ENCODE measurements around the gene MAP4K5. TPM values are rescaled to one million over a fixed set of nuclear protein-coding genes. Genes with fewer than 3 reads are reported as not detected.

MAP4K5 gene
- total and polyA plus RNA-seq, 2 of the 13 experiments (the other 11 are each of a cell fraction or from before 2014, with no cell fraction given): 12.7 to 23.9 TPM

DNA sequence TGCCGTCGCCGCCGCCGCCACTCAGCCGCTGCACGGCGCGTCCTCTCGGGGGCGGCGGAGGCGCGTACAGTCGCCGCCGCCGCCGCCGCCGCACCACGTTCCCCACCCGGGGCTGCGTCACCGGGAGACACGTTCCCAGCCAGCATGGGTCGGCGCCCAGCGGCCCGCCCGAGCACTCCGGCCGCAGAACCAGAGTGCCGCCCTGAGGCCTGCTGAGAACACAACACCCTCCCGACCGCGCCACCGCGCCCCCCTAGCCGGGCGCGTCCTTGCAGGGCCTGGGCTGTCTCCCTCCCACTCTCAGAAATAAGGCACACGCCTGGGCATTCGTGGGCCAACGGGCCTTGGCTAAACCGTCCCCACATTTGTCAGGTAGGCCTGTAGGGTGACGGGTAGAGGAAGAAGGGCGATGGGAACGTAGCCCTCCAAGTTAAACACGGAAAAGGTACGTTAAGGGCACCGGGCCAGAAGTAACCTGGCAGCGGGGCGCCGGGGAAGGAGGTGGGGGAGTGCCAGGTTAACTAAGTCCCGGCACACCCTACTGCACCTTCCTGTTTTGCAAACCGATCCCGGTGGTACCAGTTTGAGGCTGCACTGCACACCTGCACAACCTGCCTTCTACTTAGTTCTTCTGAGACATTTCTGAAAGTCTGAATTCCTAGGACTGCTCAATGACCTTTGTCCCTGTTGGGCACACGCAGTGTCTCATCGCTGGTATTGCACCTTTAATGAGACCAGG, at the start of gene MAP4K5 (continued):
- TF ChIP-seq, protein P1, sequence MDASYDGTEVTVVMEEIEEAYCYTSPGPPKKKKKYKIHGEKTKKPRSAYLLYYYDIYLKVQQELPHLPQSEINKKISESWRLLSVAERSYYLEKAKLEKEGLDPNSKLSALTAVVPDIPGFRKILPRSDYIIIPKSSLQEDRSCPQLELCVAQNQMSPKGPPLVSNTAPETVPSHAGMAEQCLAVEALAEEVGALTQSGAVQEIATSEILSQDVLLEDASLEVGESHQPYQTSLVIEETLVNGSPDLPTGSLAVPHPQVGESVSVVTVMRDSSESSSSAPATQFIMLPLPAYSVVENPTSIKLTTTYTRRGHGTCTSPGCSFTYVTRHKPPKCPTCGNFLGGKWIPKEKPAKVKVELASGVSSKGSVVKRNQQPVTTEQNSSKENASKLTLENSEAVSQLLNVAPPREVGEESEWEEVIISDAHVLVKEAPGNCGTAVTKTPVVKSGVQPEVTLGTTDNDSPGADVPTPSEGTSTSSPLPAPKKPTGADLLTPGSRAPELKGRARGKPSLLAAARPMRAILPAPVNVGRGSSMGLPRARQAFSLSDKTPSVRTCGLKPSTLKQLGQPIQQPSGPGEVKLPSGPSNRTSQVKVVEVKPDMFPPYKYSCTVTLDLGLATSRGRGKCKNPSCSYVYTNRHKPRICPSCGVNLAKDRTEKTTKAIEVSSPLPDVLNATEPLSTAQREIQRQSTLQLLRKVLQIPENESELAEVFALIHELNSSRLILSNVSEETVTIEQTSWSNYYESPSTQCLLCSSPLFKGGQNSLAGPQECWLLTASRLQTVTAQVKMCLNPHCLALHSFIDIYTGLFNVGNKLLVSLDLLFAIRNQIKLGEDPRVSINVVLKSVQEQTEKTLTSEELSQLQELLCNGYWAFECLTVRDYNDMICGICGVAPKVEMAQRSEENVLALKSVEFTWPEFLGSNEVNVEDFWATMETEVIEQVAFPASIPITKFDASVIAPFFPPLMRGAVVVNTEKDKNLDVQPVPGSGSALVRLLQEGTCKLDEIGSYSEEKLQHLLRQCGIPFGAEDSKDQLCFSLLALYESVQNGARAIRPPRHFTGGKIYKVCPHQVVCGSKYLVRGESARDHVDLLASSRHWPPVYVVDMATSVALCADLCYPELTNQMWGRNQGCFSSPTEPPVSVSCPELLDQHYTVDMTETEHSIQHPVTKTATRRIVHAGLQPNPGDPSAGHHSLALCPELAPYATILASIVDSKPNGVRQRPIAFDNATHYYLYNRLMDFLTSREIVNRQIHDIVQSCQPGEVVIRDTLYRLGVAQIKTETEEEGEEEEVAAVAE (CRISPR knock-in tag; IDR thresholded peaks at IDR 0.05; ENCODE audit: borderline replicate concordance): 0 out of 2 replicates have a peak, but pooled peaks have one; percentile 54
- TF ChIP-seq ATRX (CRISPR knock-in tag; IDR thresholded peaks at IDR 0.05; ENCODE audit: borderline replicate concordance): no peak
- peak; percentile 71; the same call in 1 of the 2 replicates for TF ChIP-seq TARDBP (CRISPR knock-in tag; IDR thresholded peaks at IDR 0.05)
- peak; percentile 69; the same call in 1 of the 2 replicates for TF ChIP-seq SIN3A (IDR thresholded peaks at IDR 0.05; ENCODE audit: borderline replicate concordance, low read depth, low read length)
- TF ChIP-seq, protein P2, sequence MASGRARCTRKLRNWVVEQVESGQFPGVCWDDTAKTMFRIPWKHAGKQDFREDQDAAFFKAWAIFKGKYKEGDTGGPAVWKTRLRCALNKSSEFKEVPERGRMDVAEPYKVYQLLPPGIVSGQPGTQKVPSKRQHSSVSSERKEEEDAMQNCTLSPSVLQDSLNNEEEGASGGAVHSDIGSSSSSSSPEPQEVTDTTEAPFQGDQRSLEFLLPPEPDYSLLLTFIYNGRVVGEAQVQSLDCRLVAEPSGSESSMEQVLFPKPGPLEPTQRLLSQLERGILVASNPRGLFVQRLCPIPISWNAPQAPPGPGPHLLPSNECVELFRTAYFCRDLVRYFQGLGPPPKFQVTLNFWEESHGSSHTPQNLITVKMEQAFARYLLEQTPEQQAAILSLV (CRISPR knock-in tag; IDR thresholded peaks at IDR 0.05; ENCODE audit: borderline replicate concordance): peak; percentile 35; the same call in 1 of the 2 replicates
- peak; percentile 22; the same call in 1 of the 2 replicates for TF ChIP-seq SMC3 (IDR thresholded peaks at IDR 0.05; ENCODE audit: low read length)
- TF ChIP-seq ZSCAN12 (CRISPR knock-in tag; IDR thresholded peaks at IDR 0.05): no peak
- peak; percentile 50 for TF ChIP-seq MED1 (CRISPR knock-in tag; IDR thresholded peaks at IDR 0.05)
- TF ChIP-seq BCL6 (CRISPR knock-in tag; IDR thresholded peaks at IDR 0.05): peak; percentile 57
- TF ChIP-seq ZBTB3 (CRISPR knock-in tag; IDR thresholded peaks at IDR 0.05; ENCODE audit: borderline replicate concordance, low read depth): no peak
- peak; percentile 57; the same call in 1 of the 2 replicates for TF ChIP-seq ZNF430 (CRISPR knock-in tag; IDR thresholded peaks at IDR 0.05)
- peak; percentile 85; the same call in 1 of the 2 replicates for TF ChIP-seq ZBTB7B (CRISPR knock-in tag; IDR thresholded peaks at IDR 0.05)
- TF ChIP-seq, protein P3, sequence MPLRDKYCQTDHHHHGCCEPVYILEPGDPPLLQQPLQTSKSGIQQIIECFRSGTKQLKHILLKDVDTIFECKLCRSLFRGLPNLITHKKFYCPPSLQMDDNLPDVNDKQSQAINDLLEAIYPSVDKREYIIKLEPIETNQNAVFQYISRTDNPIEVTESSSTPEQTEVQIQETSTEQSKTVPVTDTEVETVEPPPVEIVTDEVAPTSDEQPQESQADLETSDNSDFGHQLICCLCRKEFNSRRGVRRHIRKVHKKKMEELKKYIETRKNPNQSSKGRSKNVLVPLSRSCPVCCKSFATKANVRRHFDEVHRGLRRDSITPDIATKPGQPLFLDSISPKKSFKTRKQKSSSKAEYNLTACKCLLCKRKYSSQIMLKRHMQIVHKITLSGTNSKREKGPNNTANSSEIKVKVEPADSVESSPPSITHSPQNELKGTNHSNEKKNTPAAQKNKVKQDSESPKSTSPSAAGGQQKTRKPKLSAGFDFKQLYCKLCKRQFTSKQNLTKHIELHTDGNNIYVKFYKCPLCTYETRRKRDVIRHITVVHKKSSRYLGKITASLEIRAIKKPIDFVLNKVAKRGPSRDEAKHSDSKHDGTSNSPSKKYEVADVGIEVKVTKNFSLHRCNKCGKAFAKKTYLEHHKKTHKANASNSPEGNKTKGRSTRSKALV (CRISPR knock-in tag; IDR thresholded peaks at IDR 0.05): no peak; the same call in 1 of the 2 replicates
- TF ChIP-seq ZNF225 (CRISPR knock-in tag; IDR thresholded peaks at IDR 0.05): 0 out of 2 replicates have a peak, but pooled peaks have one; percentile 49
- 0 out of 2 replicates have a peak, but pooled peaks have one; percentile 37 for TF ChIP-seq KLF12 (CRISPR knock-in tag; IDR thresholded peaks at IDR 0.05; ENCODE audit: borderline replicate concordance)
- TF ChIP-seq, protein P4, sequence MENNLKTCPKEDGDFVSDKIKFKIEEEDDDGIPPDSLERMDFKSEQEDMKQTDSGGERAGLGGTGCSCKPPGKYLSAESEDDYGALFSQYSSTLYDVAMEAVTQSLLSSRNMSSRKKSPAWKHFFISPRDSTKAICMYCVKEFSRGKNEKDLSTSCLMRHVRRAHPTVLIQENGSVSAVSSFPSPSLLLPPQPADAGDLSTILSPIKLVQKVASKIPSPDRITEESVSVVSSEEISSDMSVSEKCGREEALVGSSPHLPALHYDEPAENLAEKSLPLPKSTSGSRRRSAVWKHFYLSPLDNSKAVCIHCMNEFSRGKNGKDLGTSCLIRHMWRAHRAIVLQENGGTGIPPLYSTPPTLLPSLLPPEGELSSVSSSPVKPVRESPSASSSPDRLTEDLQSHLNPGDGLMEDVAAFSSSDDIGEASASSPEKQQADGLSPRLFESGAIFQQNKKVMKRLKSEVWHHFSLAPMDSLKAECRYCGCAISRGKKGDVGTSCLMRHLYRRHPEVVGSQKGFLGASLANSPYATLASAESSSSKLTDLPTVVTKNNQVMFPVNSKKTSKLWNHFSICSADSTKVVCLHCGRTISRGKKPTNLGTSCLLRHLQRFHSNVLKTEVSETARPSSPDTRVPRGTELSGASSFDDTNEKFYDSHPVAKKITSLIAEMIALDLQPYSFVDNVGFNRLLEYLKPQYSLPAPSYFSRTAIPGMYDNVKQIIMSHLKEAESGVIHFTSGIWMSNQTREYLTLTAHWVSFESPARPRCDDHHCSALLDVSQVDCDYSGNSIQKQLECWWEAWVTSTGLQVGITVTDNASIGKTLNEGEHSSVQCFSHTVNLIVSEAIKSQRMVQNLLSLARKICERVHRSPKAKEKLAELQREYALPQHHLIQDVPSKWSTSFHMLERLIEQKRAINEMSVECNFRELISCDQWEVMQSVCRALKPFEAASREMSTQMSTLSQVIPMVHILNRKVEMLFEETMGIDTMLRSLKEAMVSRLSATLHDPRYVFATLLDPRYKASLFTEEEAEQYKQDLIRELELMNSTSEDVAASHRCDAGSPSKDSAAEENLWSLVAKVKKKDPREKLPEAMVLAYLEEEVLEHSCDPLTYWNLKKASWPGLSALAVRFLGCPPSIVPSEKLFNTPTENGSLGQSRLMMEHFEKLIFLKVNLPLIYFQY (CRISPR knock-in tag; IDR thresholded peaks at IDR 0.05; ENCODE audit: borderline replicate concordance): peak; percentile 95; the same call in 1 of the 2 replicates
- peak; percentile 33; the same call in 1 of the 2 replicates for TF ChIP-seq ZNF891 (CRISPR knock-in tag; IDR thresholded peaks at IDR 0.05)
